Measurements from ENCODE around the gene AIFM2.

GRCh38 chr10:70178139-70178725 lies 45.6 kb upstream of the AIFM2 start:
- TF ChIP-seq, protein P1, sequence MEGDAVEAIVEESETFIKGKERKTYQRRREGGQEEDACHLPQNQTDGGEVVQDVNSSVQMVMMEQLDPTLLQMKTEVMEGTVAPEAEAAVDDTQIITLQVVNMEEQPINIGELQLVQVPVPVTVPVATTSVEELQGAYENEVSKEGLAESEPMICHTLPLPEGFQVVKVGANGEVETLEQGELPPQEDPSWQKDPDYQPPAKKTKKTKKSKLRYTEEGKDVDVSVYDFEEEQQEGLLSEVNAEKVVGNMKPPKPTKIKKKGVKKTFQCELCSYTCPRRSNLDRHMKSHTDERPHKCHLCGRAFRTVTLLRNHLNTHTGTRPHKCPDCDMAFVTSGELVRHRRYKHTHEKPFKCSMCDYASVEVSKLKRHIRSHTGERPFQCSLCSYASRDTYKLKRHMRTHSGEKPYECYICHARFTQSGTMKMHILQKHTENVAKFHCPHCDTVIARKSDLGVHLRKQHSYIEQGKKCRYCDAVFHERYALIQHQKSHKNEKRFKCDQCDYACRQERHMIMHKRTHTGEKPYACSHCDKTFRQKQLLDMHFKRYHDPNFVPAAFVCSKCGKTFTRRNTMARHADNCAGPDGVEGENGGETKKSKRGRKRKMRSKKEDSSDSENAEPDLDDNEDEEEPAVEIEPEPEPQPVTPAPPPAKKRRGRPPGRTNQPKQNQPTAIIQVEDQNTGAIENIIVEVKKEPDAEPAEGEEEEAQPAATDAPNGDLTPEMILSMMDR (IDR thresholded peaks at IDR 0.05; ENCODE audit: low read depth, low read length), result no peak
- no peak for TF ChIP-seq EZH2phosphoT487 (IDR thresholded peaks at IDR 0.05; ENCODE audit: low read depth)
